AG08396 (cell line): ENCODE results near the gene GTF3C1.

Experiments used
- DNase-seq: peaks from one replicate; pipeline ENCODE4 v3.0.0; 2012; ENCODE audit warnings: low spot score, mixed read lengths

Gene GTF3C1

GRCh38 chr16:27483624-27484023 is 66.1 kb downstream of the GTF3C1 start:
- no peak for DNase-seq

- no peak for DNase-seq
Measured at GRCh38 chr16:27483088-27483437, 66.7 kb downstream of the GTF3C1 start.

DNA sequence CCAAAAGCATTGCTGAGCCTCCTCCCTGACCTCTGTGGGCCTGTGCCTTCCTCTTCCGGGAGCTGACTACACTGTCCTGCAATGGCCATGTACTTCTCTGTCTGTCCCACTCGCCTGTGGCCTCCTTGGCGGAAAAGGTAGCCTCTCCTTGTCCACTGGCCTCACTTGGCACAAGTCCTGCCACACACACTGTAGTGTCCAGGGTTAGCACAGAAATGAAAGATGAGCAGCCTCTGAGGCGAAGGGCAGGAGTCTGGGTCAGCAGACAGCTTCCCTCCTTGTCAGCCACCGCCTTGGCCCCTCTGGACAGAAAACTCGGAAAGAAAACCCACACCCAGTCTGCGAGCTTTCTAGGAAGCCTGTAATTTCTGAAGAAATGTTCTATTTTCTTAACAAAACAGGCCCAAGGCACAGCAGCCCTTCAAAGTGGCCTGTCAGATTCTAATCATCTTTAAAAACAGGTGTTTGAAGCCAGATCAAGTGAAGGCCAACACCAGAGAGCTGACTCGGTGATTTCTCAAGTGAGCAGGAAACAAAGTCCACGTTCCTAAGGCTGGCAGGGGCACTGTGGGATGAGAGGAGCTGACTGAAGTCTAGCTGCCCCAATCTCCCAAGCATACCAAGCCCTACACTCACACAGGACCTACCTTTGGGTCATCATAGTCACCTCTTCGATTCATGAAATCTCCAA is 67.2 kb downstream of the GTF3C1 start:
- no peak for DNase-seq

DNA sequence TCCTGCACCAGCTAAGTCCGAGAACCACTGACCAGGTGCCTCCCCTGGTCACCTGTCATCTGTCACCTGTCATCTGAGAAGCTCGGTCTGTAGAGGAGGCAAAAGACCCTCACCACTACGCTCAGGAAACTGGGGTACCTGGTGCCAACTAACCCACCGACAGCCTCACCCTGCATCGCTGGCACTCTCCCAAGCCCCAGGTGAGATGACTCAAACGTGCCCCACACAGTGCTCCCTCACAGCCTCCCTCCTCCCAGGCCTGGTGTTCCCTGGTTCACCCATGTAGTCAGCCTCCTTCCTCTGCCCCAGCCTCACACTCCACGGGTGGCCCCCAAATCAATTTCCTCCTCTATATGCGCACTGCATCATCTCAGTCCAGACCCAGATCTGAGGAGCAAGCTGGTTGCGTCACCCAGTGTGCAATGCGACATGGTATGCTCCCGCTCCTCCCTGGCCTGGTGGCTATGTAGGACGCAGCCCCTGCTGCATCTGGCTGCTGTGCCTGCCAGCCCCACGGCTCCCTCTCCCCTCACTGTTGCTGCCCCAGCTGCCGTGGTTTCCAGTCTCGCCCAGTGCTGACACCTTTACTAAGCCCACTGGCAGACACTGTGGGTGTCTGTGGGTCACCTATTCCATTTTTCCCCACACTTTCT is 68.3 kb downstream of the GTF3C1 start:
- DNase-seq: no peak

GRCh38 chr16:27480761-27481160 is 69.0 kb downstream of the GTF3C1 start:
- DNase-seq: no peak

- no peak for DNase-seq
Measured at GRCh38 chr16:27476240-27476639, 73.5 kb downstream of the GTF3C1 start.

DNA sequence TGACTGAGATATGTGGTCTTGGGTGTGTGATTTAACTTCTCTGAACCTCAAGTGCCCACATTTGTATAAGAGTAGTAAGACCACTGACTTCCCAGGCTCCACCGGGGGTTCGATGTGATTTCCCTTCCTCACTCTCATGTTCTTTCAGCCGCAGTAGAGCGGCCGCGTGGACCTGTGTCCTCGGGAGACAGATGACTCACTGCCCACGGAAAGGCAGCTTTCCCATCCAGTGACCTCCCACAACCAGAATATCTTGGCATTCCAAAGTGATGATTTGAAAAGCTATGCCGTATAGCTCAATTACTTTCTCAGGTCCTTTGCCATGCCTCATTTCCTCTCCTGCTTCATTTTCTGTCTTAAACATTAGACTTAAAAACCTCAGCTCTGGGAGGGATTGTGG is 74.2 kb downstream of the GTF3C1 start:
- DNase-seq: peak; percentile 91

GRCh38 chr16:27474921-27475320 is 74.8 kb downstream of the GTF3C1 start:
- DNase-seq: no peak

DNA sequence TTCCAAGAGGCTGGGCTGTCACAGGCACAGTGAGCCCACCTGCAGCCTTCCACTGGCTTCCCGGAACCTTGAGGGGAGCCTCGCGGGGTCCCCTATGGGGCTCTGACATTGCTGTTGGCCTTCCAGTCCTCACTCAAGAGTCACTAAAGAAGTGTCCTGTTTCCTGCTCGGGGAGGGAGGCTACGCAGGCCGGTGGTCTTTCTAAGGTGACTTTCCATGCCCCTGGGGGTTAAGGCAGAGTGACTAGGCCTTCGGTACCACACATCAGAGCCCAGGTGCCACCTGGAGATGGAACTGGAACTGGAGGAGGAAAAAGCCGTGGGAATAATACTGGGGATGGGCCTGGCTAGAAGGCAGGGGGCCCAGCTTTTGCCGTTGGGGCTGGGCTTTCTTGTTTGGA is 75.7 kb downstream of the GTF3C1 start:
- no peak for DNase-seq

- DNase-seq: no peak
Measured at GRCh38 chr16:27473101-27473900, 76.4 kb downstream of the GTF3C1 start.

GRCh38 chr16:27472091-27473020 is 77.4 kb downstream of the GTF3C1 start:
- no peak for DNase-seq

GRCh38 chr16:27471661-27472060 is 78.1 kb downstream of the GTF3C1 start:
- DNase-seq: no peak

- peak; percentile 92 for DNase-seq
Measured at GRCh38 chr16:27470567-27471431, 78.9 kb downstream of the GTF3C1 start.

DNA sequence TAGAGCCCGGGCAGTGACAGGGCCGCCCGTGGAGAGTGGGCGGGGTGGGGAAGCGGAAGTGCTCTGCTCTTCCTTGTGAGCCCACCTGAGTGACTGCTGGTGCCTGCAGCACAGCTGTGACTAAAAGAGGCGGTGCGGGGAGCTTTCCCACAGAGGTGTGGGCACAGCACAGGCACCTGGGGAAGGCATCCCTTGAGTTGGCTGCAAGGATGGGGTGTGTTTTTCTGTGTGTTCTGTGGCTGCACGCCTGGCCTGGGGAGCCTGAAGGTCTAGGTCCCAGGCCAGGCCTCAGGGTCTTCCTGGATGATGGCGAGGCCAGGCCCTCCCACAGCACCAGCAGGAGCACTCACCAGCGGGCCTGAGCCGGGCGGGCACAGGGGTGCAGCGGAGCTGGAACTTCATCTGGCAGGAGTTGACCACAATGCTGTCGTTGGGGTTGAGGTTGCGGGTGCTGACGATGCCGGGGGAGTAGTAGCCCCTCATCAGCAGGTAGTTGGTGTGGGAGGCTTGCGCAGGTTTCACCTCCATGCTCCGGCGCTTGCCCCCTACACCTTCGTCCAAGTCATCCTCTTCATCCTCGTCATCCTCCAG is 80.7 kb downstream of the GTF3C1 start:
- no peak for DNase-seq

DNA sequence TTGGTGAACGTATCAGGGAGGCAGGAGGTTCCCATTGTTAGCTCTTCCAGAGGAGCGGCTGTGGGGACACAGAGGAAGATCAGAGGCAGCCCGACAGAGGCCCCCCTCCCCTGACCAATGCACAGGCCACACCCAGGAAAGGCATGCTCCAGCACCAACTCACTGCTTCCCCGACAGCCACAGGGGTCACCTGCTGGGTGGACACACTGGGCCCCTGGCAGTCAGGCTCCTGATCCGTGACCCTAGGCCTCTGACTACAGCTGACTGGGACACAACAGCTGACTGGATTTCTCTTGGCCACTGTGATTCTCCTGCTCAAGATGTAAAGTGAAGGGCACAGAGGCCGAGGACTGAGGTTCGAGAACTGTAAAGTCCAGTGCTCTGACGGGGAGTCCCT is 84.2 kb downstream of the GTF3C1 start:
- DNase-seq: no peak

DNA sequence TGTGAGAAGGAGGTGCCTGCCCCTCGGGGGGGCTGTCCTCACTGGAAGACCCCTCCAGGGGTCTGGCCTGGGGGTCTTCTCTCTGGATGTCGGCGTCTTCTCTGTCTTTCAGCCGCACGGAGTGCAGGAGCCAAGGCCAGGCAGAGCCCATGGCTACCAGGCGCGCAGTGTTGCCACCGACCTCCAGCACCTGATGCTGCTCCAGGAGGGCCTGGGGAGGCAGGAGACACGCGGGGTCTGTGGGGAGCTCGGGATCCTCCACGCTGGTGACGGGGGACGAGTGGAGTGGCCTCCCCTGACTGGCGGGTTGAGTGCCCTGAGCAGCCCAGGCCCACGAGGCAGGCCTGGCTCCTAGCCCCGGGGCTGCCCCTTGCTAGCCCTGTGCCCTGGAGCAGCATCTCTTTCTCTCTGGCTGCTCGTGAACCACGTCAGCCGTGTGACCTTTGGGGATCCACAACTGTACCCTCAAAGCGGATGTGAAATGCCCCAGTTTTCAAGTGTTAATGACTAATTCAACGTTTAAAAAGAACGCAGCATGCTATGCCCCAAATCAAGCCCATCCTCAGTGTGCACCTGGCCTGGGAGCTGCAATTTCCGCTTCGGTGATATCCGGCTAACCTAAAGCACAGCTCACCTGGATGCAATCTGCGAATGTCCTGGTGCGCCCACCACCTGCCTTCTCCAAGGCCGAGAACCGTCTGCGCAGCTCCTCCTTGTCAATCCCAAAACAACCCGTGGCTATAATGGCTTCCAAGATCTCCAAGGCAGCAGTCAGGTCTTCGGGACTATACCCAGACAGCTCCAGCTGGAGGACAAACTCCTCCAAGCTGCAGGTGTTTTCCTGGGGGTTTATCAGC is 84.9 kb downstream of the GTF3C1 start:
- no peak for DNase-seq

DNA sequence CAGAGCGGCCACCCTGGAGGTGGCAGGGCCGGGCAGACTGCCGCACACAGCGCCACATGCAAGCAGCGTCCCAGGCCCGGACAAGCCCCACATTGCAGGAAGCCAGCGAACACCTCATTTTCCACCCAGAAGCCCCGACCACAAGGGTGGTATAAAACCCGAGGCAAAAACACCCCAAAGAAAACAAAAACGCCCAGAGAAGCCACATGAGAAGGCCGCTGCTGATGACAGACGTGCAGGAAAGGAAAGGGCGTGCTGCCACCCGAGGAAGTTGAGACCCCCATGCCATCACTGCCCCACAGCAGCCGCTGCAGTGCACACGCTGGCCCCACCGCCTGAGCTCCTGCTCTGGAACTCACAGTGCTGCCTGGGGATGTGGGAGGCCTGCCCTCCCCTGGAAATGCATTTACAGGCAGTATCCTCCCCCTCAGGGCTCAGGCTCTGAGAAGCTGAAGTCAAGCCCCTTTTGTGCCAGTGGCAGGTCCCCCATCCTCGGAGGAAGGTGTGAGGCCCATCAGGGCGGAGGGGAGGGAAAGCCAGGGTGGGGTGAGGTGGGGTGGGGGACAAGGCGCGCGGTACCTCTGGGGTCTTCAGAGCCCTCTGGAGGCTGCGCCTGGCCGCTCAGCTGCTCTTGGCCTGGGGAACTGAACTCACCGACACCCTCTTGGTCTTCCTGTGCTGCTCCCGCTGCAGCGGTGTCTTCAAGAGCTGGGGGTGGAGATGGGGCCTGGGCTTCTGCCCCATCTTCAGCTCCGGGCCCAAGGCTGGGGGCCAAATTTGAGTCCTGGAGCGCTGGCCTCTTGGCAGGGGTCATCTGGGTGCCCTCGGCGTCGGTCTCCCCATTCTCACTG is 85.7 kb downstream of the GTF3C1 start:
- no peak for DNase-seq

- no peak for DNase-seq
Measured at GRCh38 chr16:27462846-27463682, 86.6 kb downstream of the GTF3C1 start.
